Hepatic stellate cell (primary cell): ENCODE measurements around the gene TIPRL.
"Not testable (repeated sequence)": the region's sequence is repeated elsewhere in the genome, so short reads cannot be mapped to it uniquely, and the experiment has no call there.

Source experiments
- DNase-seq: peaks from one replicate; pipeline ENCODE4 v3.0.0; 2011; ENCODE audit warnings: low spot score

Gene TIPRL

DNA sequence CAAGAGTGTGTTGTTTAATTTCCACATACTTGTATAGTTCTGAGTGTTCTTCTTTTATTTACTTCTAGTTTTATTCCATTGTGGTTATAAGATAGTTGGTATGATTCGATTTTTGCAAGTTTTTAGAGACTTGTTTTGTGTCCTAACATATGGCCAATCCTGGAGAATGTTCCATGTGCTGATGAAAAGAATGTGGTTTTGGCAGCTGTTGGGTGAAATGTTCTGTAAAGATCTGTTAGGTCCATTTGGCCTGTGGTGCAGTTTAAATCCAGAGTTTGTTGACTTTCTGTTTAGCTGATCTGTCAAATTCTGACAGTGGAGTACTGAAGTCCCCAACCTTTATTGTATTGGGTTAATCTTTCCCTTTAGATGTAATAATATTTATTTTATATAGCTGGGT lies 19.5 kb upstream of the TIPRL start:
- no peak for DNase-seq

DNA sequence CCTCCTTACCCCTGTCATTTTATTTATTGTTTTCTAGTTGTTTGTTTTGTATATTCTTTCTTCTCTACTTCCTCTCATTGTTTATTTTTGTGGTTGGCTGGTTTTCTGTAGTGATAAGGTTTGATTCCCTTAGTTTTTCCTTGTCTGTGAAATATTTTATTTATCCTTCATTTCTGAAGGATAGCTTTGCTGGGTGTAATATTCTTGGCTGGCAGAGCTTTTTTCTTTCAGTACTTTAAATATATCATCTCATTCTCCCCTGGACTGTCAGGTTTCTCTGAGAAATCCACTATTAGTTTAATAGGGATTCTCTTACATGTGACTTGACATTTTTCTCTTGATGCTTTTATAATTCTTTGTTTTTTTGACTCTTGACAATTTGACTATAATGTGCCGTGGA lies 18.8 kb upstream of the TIPRL start:
- no peak for DNase-seq

DNA sequence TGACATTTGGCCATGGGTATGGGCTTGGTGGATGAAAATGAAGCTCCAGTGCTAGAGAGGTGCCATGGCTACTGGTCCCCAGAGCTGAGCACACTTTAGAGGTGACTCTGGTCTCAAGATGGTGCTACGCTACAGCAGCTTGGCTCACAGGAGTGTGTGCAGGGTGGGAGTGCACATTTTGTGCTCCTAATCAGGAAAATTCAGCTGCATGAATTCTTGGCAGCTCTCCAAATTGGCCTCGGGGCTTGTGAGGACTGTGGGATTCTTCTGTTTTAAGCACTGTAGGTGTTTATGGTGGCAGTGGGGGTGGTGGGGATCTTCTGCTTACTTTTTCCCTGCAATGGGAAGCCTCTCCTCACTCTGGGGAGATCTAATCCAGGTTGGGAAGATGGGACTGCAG lies 17.3 kb upstream of the TIPRL start:
- DNase-seq: no peak

DNA sequence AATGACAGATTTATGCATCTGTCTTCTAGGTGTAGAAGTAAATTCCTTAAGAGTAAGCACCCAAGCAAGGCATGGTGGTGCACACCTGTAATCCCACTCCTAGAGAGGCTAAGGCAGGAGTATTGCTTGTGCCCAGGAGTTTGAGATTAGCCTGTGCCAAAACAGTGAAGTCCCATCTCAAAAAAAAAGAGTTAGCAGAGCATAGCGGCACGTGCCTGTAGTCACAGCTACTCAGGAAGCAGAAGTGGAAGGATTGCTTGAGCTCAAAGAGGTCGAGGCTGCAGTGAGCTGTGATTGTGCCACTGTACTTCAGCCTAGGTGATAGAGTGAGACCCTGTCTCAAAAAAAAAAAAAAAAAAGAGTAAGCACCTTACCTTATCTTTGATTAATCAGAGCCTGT lies 15.1 kb upstream of the TIPRL start:
- DNase-seq: no peak

DNA sequence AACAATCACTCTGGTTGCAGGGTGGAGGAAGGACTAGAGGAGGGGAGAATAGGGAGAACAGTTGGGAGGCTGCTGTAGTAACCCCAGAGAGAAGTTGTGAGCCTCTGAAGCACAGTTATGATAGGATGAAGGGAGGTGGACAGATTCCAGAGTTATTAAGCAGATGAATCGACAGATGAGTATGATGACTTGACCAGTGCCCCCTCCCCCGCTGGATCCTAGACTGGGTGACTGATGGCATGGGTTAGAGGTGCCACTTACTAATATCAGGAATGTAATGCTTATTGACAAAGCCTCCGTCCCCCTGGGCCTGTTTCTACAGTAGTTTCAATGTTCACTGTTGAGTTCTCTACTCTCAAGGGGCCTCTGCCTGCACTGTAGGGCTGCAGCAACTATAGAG lies 14.0 kb upstream of the TIPRL start:
- DNase-seq: no peak

DNA sequence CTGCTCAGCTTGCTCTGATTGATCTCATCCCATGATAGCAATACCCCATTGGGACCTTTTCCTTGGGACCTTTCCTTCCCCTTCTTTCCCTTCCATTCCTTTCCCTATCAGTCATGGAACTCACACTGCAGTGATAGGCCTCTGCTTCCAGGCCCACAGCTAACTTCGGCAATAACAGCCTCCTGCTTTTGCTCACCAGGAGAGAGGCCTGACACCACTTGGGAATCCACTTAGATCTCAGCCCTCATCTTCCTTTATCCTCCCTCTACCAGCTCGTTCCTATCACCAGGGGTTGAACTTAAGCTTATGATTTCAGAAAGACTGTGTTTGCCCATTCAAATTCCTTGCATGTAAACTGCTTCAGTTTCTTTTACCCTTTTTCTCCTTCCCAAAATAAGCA lies 11.0 kb upstream of the TIPRL start:
- peak; percentile 14 for DNase-seq

DNA sequence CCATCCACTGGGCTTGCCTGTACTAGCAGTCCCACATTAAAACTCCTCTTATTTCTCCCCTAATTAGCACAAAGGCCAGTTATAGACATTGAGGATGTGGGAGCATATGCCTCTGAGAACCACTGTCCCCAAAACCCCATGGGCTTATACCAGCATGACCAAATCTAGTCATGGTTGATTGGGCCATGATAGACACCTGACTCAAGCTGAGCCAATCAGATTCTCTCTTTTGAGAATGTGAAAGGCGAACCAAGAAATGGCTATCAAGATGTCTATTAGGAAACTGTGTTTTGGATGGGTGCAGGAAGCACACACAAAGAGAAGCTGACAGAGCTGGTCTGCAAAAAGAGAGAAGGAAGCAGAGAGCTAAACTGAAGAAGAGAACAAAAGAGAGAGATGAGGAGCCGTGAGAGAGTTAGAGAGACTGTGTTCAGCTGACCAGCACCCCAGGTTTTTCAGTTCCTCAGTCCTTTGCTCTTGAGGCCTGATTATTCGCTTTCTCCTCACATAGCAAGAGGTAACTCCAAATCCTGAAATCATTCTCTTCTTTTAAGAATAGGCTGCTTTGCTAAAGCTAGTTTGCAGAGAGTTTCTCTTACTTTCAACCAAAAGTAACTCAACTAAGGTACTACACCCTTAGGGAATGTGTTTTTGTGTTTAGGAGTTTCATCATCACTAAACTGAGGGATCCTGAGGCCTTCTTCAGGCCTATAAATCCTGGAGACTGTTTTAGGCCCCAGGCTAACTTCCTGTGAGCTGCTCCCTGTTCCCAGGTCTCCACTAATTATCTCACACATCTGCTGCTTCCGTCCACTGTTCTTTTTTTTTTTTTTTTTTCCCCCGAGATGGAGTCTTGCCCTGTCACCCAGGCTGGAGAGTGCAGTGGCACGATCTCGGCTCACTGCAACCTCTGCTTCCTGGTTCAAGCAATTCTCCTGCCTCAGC lies 7.9 kb upstream of the TIPRL start:
- DNase-seq: no peak

DNA sequence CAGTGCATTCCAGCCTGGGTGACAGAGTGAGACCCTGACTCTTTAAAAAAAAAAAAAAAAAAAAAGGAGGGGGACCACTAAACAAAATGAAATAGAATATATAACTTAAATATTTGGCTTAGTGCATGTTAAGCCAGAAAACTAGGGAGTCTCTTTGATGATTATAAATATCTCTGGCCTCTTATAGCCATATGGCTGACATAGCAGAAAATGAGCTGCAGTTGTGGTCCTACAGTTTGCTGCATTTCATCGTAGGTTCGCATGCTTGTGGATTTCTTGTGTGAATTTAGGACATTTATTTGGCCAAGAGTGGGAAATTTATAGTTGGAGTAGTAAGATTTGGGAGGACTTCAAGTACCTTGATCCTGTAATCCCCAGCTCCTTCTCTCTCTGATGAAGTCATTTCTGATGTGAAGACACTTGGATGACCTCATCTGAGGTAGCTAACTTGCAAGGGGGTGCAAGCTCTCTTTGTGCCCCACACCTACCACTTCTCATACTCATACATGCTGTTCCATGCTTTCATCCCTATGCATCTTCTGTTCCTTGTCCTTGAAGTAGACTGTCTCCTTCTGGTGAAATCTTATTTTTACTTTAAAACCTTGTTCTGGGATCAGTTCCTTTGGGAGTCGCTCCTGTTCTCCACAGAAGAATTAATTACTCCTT lies 6.4 kb upstream of the TIPRL start:
- no peak for DNase-seq

DNA sequence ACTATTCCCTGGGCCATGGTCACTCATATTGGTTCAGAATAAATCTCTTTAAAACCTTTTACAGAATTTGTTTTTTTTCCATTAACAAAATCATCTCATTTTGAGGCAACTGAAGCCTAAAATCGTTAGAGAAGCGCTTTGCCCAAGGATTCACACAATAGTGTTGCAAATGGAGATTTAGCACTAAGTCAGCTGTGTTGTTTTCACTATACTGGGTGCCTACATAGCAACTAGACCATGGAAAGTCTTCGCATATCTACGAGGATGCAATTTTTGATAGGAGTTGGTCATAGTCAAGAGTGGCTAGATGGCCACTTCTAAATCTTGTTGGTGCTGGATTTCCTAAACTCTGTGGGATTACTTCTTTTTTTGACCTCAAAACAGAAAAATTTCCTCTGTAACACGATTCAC lies 530 bp upstream of the TIPRL start:
- no peak for DNase-seq

DNA sequence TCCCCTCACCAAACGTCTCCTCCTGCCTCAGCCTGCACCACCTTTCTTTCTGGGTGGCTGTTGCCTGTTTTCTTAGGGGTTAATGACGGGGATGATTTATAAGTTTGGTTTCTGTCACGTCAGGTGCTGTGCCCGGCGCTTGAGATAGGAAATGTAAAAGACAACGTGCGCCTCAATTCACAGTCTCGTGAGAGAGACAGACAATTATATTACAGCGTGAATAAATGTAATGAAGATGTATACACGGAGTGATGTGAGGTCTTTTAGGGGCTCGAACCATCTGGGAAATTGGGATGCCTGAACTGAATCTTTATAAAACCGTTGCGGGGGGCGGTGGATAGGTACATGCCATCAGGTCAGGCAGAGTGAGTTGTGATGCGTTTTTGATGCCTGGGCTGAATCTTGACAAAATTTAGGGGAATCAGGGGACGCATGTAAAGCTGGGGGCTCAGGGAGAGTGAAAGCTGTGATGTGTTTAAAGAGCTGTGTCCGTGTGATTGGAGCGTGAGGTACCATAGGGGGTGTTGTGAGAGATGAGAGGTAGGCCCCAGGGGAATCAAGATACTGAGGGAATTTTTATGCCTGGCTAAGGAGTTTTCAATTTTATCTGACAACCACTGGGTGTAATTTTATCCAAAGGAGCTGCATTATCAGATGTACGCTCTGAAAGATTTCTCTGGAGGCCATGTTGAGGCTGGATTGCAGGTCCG lies 831 bp downstream of the TIPRL start:
- peak; percentile 39 for DNase-seq

DNA sequence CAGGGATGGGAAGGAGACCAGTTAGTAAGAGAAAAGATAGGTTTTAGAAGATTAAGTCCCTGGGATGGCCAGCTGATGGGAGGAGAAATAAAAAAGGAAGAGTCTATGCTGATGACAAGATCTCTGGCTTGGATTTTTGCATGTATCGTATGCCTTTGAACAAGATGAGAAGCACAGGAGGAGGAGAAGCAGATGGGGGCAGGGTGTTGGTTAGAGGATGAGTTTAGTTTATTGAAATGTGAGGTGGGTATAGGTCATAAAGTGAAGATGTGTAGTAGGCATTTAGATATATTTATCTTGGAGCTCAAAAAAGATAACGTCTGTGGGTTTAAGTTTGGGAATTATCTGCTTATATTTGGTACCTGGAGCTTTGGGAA lies 1.4 kb downstream of the TIPRL start:
- DNase-seq: no peak

DNA sequence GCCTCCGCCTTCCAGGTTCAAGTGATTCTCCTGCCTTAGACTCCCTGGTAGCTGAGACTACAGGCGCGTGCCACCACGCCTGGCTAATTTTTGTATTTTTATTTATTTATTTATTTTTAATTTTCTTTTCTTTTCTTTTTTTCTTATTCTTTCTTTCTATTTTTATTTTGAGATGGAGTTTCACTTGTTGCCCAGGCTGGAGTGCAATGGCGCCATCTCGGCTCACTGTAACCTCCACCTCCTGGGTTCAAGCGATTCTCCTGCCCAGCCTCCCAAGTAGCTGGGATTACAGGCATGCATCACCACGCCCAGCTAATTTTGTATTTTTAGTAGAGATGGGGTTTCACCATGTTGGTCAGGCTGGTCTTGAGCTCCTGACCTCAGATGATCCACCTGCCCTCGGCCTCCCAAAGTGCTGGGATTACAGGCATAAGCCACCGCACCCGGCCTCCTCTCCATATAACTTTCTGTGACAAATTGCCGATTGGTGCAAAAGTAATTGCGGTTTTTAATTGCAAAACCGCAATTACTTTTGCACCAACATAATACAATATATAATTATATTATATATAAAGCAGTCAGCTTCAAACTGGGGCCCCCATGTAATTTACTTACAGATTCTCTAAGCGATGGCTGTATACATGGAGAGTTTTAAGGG lies 2.4 kb downstream of the TIPRL start:
- not testable (repeated sequence) for DNase-seq

DNA sequence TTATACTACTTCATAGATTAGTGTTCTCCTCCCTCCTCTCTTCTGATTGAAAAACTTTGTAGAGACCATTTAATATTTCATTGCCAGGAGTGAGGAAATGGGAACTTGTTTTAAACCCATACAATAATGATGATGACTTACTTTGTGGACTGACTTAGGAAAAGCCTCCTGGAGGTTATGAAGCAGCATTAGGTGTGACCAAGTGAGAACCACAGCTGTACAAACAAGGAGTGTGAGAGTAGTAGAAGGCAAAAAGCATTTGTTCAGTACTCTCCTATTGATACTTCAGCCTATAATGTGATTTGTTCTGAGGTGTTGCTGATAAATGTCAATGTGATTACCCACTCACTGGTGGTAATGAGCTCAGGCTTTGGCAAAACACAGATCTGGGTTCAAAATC lies 8.4 kb downstream of the TIPRL start:
- no peak for DNase-seq

DNA sequence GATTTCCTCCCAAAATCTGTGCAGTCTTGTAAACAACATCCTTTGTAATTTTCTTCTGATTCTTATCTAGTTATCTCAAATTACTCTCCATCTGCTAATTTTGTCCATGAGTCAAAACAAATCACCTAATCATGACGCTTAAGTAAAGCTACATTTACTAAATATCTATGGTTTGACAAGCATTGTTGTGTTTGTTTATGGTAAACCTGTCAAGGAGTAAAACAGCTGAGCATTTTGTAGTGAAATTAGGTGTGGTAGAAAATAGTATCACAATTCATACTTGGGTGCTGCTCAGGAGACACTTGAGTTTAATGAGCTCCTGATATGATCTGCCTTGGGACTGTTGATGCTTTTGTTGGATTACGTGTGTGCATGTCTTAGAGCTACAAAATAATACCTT lies 11.6 kb downstream of the TIPRL start:
- DNase-seq: no peak

DNA sequence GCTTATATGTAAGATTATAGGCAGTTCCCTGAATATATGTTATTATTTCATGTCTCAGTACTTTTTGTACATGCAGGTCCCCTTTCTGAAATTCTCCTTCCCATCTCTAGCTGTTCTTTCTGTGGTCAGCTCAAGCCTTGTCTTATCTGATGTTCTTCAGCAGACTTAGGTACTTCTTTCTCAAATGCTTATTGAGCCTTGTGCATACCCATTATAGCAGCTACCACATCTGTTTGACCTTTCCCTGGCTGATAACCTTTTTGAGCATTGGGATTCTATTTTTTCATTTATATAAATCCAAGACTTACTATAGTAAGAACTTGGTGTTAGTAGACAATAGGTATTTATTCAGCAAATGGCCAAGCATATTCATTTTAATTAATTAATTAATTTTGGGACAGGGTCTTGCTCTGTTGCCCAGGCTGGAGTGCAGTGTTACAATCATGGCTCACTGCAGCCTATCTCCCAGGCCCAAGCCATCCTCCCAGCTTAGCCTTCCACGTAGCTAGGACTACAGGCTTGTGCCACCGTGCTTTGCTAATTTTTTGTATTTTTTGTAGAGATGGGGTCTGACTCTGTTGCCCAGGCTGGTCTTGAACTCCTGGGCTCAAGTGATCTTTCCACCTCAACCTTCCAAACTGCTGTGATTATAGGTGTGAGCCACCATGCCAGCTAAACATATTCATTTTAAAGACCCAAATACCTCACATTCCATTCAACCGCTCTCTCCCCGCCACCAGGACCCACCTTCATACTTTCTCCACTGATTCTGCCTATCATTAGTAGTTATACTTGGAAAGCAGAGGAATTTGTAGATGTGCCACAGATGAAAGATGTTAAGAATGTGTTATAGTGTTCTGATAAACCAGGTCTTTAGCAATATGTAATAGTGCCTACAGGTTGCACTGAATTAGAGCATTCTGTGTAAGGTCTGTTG lies 16.7 kb downstream of the TIPRL start:
- DNase-seq: no peak

DNA sequence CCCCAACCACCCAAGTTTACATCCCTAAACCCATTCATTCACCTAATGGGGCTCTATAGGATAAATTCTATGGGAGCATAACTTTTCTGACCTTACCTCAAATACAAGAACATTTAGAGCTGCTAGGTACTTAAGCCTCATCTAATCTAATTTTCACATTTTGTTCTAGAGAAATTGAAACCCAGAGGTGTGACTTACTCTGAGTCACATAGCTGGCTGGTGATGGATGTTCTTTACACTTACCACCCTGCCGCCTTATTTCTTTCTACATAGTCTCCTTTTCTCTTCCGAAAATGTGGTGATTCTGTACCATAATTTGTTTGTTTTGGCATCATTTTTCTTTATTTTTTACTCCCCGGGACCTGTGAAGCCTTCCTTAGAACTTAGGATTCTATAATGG lies 20.3 kb downstream of the TIPRL start:
- no peak for DNase-seq

DNA sequence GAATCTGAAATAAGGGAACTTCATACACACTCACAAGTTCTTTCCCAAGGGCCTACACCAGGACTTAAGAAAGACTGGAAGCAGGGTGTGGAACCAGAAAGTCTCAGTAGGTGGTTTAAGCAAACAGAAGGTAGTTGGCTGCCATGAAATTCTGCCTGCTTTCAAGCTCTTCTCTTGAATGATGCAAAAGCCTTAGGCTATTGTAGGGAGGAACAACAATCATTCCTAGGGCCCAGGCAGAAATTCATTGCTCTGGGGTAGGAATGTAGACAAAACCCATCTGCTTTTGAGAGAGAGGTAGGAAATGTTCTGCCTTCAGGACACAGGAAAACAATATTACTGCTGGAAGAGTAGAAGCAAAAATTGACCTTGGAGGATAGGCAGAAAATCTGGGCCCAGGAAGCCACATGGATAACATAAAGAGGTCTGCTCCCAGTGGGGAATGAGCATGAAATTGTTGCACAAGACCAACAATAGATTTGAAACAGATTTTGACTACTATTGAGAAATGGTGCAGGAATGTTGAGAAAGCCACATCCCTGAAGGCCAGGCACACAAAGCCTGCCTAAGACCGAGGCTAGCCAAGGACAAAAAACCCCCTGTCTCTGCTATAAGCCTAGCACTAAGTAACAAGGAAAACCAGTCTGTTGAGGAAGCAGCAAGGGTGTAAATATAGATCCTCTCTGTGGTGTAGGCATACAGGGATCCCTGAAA lies 24.3 kb downstream of the TIPRL start:
- DNase-seq: peak; percentile 34

DNA sequence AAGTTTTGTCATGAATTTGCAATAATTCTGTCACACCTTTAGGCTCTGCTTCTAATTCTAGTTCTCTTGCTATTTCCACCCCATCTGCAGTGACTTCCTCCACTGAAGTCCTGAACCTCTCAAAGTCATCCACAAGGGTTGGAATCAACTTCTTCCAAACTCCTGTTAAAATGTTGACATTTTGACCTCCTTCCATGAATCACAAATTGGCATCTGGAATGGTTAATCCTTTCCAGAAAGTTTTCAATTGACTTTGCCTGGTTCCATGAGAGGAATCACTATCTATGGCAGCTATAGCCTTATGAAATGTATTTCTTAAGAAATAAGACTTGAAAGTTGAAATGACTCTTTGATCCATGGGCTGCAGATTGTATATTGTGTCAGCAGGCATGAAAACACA lies 27.3 kb downstream of the TIPRL start:
- DNase-seq: no peak

DNA sequence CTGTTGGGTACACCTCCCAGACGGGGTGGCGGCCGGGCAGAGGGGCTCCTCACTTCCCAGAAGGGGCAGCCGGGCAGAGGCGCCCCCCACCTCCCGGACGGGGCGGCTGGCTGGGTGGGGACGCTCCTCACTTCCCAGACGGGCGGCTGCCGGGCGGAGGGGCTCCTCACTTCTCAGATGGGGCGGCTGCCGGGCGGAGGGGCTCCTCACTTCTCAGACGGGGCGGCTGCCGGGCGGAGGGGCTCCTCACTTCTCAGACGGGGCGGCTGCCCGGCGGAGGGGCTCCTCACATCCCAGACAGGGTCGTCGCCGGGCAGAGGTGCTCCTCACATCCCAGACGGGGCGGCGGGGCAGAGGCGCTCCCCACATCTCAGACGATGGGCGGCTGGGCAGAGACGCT lies 28.9 kb downstream of the TIPRL start:
- not testable (repeated sequence) for DNase-seq

DNA sequence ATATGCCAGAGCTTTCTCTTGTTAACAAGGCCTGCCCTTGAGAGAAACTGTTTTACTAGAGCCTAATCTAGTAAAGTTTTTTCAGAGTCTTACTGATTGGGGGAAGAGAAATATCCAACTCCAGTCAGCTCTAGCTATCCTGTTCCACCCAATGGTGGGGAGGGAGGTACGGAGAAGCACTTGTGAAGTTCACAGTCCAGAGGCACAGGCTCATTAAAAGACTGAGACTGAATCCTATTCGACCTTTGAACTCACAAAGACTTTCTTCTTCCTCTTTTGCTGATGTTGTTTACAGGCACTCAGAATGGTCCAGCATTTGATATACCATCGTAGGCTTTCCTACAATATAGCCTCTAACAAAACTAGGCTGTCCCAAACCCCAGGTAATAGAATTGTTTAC lies 31.6 kb downstream of the TIPRL start:
- no peak for DNase-seq

DNA sequence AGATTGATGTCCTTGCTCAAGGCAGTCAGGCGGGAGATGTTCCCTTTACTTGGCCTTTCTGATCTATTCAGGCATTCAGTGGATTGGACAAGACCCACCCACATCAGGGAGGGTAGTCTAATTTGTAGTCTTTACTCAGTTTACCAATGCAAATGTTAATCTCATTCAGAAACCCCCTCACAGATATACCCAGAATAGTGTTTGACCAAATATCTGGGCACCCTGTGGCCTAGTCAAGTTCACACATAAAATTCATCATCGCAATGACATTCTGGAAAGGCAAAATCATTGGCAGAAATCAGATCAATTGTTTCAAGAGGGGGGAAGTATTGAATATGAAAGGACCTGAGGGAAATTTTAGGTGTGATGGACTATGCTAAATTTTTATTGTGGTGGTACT lies 34.6 kb downstream of the TIPRL start:
- no peak for DNase-seq
